WERI-Rb-1 (cell line): ENCODE data around the gene PRUNE2.

ENCODE experiments used
- DNase-seq: peaks from one replicate; pipeline ENCODE4 v3.0.0-alpha.2; 2020
- H3K27ac ChIP-seq: fragments of 250-450 bp; sonication (Bioruptor Pico); 2 replicates; pipeline ENCODE4 v1.5.1; 2020; ENCODE audit warnings: mild to moderate bottlenecking, moderate library complexity
- H3K27me3 ChIP-seq: fragments of 250-450 bp; sonication (Bioruptor Pico); 2 replicates; pipeline ENCODE4 v1.5.1; 2021; ENCODE audit warnings: mild to moderate bottlenecking, low read depth, moderate library complexity; ENCODE audit not compliant: insufficient read depth, severe bottlenecking
- H3K36me3 ChIP-seq: fragments of 250-450 bp; sonication (Bioruptor Pico); 2 replicates; pipeline ENCODE4 v1.5.1; 2020; ENCODE audit warnings: mild to moderate bottlenecking, moderate library complexity
- H3K4me3 ChIP-seq: 2 replicates; pipeline ENCODE4 v1.5.1; 2011; ENCODE audit warnings: low read depth, mild to moderate bottlenecking, control low read depth, low read length
- H3K9me3 ChIP-seq: fragments of 250-450 bp; sonication (Bioruptor Pico); 2 replicates; pipeline ENCODE4 v1.5.1; 2021; ENCODE audit warnings: mild to moderate bottlenecking, moderate library complexity; ENCODE audit not compliant: severe bottlenecking
- CTCF ChIP-seq: IDR thresholded peaks from 2 replicates; pipeline ENCODE4 v1.5.1; 2011; ENCODE audit warnings: low read depth, mild to moderate bottlenecking, control low read depth, inconsistent platforms, low read length

The PRUNE2 gene

GRCh38 chr9:76891874-76892273 lies 14.0 kb downstream of the PRUNE2 start:
- Histone ChIP-seq H3K9me3 (no peaks in the 10 kb centered on the region), H3K27ac (no peak overlapping the region), H3K36me3 (no peaks in the 10 kb centered on the region), H3K4me3 (no peak overlapping the region), H3K27me3 (no peaks in the 10 kb centered on the region)
- DNase-seq = no peak
- TF ChIP-seq CTCF = no peak

- no peak for DNase-seq
Measured at GRCh38 chr9:76891279-76891678, 14.6 kb downstream of the PRUNE2 start.

GRCh38 chr9:76887951-76888350 lies 18.0 kb downstream of the PRUNE2 start:
- no peak for TF ChIP-seq CTCF
- no peak for DNase-seq
- no peak overlapping the region for H3K4me3 ChIP-seq
- H3K27me3 ChIP-seq = no peaks in the 10 kb centered on the region
- H3K9me3 ChIP-seq = no peaks in the 10 kb centered on the region
- H3K36me3 ChIP-seq = no peaks in the 10 kb centered on the region
- H3K27ac ChIP-seq = no peak overlapping the region

More at GRCh38 chr9:76891279-76891678, 14.6 kb downstream of the PRUNE2 start:
- Histone ChIP-seq H3K36me3 (no peaks in the 10 kb centered on the region), H3K9me3 (no peaks in the 10 kb centered on the region), H3K27ac (no peak overlapping the region), H3K27me3 (no peaks in the 10 kb centered on the region), H3K4me3 (no peak overlapping the region)
- no peak for TF ChIP-seq CTCF

- Histone ChIP-seq H3K36me3 (no peaks in the 10 kb centered on the region), H3K27ac (no peak overlapping the region), H3K27me3 (no peaks in the 10 kb centered on the region), H3K9me3 (no peaks in the 10 kb centered on the region), H3K4me3 (no peak overlapping the region)
- no peak for TF ChIP-seq CTCF
- no peak for DNase-seq
Measured at GRCh38 chr9:76887003-76887821, 18.7 kb downstream of the PRUNE2 start.

GRCh38 chr9:76886318-76886717 lies 19.6 kb downstream of the PRUNE2 start:
- Histone ChIP-seq H3K27ac (no peak overlapping the region), H3K36me3 (no peaks in the 10 kb centered on the region), H3K9me3 (no peaks in the 10 kb centered on the region), H3K27me3 (no peaks in the 10 kb centered on the region), H3K4me3 (no peak overlapping the region)
- TF ChIP-seq CTCF = no peak
- DNase-seq = no peak

GRCh38 chr9:76884823-76885222 lies 21.1 kb downstream of the PRUNE2 start:
- Histone ChIP-seq H3K27me3 (no peaks in the 10 kb centered on the region), H3K4me3 (no peak overlapping the region), H3K27ac (no peak overlapping the region), H3K36me3 (no peaks in the 10 kb centered on the region), H3K9me3 (no peaks in the 10 kb centered on the region)
- no peak for TF ChIP-seq CTCF
- DNase-seq = no peak
